GM04503 (cell line): ENCODE results near the gene TTI1.
"Not testable (repeated sequence)": the region's sequence is repeated elsewhere in the genome, so short reads cannot be mapped to it uniquely, and the experiment has no call there.

Experiments
- DNase-seq: peaks from one replicate; pipeline ENCODE4 v3.0.0-alpha.2; 2012; ENCODE audit warnings: low read depth

TTI1 gene

GRCh38 chr20:37968841-37969401 is 64.3 kb downstream of the TTI1 start:
- DNase-seq: no peak

- not testable (repeated sequence) for DNase-seq
Observed at GRCh38 chr20:37963483-37963882, 69.8 kb downstream of the TTI1 start.

- no peak for DNase-seq
Observed at GRCh38 chr20:37961066-37961465, 72.2 kb downstream of the TTI1 start.

- no peak for DNase-seq
Observed at GRCh38 chr20:37958856-37959520, 74.3 kb downstream of the TTI1 start.

GRCh38 chr20:37956107-37956585 is 77.1 kb downstream of the TTI1 start:
- no peak for DNase-seq

GRCh38 chr20:37955511-37955910 is 77.7 kb downstream of the TTI1 start:
- no peak for DNase-seq

- no peak for DNase-seq
Observed at GRCh38 chr20:37954626-37955025, 78.6 kb downstream of the TTI1 start.

GRCh38 chr20:37954190-37954589 is 79.1 kb downstream of the TTI1 start:
- no peak for DNase-seq

GRCh38 chr20:37948956-37949355 is 84.3 kb downstream of the TTI1 start:
- DNase-seq: no peak

GRCh38 chr20:37947943-37948342 is 85.3 kb downstream of the TTI1 start:
- no peak for DNase-seq

- DNase-seq: no peak
Observed at GRCh38 chr20:37946946-37947345, 86.3 kb downstream of the TTI1 start.

- DNase-seq: no peak
Observed at GRCh38 chr20:37945091-37945547, 88.1 kb downstream of the TTI1 start.

- DNase-seq: no peak
Observed at GRCh38 chr20:37944456-37944981, 88.7 kb downstream of the TTI1 start.

GRCh38 chr20:37943501-37944455 is 89.5 kb downstream of the TTI1 start:
- DNase-seq: no peak

- no peak for DNase-seq
Observed at GRCh38 chr20:37943033-37943432, 90.2 kb downstream of the TTI1 start.

GRCh38 chr20:37941992-37942391 is 91.3 kb downstream of the TTI1 start:
- no peak for DNase-seq

- no peak for DNase-seq
Observed at GRCh38 chr20:37941332-37941731, 91.9 kb downstream of the TTI1 start.

- DNase-seq: no peak
Observed at GRCh38 chr20:37940858-37941257, 92.4 kb downstream of the TTI1 start.

- no peak for DNase-seq
Observed at GRCh38 chr20:37939701-37940560, 93.3 kb downstream of the TTI1 start.

GRCh38 chr20:37938954-37939353 is 94.3 kb downstream of the TTI1 start:
- DNase-seq: no peak

GRCh38 chr20:37938181-37938750 is 95.0 kb downstream of the TTI1 start:
- no peak for DNase-seq
